22Rv1 (cell line): Measurements from ENCODE around the gene SPACA5.

Experiments used
- ZFX ChIP-seq: fragments of 450-650 bp; IDR thresholded peaks from 2 replicates; pipeline ENCODE4 v1.6.1; 2017; ENCODE audit warnings: antibody characterized with exemption, borderline replicate concordance
- TF ChIP-seq, protein P1 (sequence below): fragments of 450-650 bp; IDR thresholded peaks from 2 replicates; pipeline ENCODE4 v1.5.1; 2017; ENCODE audit warnings: mild to moderate bottlenecking

DNA sequence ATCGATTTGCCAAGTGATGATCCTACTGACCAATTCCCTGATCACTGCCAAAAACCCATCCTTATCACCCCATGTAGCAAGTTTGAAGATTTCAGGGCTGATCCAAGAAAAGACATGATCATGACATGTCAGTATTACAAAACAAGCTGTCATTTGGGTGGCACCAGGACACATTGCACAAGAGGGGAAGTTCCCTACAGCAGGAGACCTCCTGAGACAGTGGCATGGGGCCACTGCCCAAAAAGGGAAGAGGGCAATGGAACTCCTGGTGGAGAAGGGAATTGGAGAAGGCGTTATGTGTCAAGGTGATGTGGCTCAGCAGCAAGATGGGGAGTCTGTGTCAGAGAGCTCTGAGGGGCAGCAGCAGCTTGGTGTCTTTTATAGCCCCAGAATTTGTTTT, 46.4 kb upstream of the SPACA5 start:
- TF ChIP-seq, protein P1, sequence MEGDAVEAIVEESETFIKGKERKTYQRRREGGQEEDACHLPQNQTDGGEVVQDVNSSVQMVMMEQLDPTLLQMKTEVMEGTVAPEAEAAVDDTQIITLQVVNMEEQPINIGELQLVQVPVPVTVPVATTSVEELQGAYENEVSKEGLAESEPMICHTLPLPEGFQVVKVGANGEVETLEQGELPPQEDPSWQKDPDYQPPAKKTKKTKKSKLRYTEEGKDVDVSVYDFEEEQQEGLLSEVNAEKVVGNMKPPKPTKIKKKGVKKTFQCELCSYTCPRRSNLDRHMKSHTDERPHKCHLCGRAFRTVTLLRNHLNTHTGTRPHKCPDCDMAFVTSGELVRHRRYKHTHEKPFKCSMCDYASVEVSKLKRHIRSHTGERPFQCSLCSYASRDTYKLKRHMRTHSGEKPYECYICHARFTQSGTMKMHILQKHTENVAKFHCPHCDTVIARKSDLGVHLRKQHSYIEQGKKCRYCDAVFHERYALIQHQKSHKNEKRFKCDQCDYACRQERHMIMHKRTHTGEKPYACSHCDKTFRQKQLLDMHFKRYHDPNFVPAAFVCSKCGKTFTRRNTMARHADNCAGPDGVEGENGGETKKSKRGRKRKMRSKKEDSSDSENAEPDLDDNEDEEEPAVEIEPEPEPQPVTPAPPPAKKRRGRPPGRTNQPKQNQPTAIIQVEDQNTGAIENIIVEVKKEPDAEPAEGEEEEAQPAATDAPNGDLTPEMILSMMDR, result no peak
- TF ChIP-seq ZFX, result no peak
